GM18861 (cell line): Measurements from ENCODE around the gene TSPAN31.

ENCODE experiments used
- ATAC-seq: cut with Tn5 transposase; IDR thresholded peaks from one replicate; pipeline ENCODE4 v1.9.1; 2021; ENCODE audit not compliant: unreplicated experiment

TSPAN31 gene

DNA sequence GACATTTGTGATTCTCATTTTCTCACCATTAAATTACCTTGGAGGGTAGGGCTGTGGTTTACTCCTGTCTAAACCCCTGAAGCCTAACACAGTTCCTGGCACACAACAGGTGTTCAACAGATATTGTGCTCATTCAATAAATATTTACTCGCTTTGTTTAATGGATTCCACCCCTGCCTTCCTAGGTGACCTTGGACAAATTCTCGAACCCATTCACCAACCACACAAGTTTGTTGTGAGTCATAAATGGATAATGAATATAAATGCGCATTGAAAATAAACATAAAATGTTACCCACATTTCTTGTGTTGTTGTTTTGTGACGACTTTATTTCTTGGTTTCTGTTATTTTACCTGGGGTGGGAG lies 37.4 kb downstream of the TSPAN31 start:
- no peak for ATAC-seq

DNA sequence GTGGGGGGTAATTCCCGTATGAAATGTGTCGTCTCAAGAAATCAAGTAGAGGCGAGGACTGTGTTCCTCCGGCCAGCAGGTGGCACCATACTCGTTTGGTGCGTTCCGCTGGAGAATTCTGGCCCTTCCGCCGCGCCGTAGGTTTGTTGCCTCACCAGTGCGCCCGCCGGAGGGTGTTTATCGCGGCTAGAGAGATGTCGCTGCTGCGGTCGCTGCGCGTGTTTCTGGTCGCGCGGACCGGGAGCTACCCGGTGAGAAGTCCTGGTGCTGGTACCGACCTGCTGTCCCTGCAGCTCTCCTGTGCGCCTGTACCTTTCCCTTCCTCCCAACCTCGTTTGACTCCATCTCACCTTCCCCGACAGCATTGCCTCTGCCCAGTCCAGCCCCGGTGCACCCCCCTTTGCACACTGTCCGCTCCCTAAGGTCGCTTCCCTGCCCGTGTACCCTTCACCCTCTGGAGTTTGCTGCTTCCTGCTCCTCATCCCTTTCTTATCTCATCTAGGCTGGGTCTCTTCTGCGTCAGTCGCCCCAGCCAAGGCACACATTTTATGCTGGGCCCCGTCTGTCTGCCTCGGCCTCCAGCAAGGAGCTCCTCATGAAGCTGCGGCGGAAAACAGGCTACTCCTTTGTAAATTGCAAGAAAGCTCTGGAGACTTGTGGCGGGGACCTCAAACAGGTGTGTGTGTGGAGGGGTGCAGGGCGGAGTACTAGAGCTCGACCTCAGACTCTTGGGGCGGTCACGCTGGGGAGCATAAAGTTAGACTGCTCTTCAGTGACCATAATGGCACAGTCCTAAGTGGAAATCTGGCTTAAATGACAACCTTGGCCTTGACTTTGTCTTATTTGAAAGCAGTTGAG lies 38.0 kb downstream of the TSPAN31 start, which contains the start of gene TSFM:
Gene TSFM (plus strand): TSS at position 180 of the 858 bp plus-strand sequence. CDS start 15 bp downstream, at position 195.
- peak; percentile 78 for ATAC-seq

DNA sequence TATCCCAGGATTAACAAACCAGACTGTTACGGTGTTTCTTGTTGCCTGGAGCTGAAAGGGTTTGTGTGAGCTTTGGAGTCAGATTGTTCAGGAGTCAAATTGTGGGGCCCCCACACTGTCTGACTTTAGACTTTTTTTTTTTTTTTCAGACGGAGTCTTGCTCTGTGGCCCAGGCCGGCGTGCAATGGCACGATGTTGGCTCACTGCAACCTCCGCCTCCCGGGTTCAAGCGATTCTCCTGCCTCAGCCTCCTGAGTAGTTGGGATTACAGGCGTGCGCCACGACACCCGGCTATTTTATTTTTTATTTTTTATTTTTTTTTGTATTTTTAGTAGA lies 38.6 kb downstream of the TSPAN31 start:
- ATAC-seq, result no peak

DNA sequence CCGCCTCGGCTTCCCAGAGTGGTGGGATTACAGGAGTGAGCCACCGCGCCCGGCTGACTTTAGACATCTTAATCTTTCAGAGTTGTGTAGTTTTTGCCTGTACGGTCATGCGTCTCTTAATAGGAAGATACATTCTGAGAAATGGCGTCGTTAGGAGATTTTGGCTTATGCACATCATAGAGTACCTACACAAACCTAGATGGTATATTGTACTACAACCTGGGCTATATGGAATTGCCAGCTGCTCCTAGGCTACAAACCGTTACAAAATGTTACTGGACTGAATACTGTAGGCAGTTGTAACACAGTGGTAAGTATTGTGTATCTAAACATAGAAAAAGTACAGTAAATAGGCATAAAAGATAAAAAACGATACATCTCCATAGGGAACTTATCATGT lies 39.0 kb downstream of the TSPAN31 start:
- no peak for ATAC-seq

DNA sequence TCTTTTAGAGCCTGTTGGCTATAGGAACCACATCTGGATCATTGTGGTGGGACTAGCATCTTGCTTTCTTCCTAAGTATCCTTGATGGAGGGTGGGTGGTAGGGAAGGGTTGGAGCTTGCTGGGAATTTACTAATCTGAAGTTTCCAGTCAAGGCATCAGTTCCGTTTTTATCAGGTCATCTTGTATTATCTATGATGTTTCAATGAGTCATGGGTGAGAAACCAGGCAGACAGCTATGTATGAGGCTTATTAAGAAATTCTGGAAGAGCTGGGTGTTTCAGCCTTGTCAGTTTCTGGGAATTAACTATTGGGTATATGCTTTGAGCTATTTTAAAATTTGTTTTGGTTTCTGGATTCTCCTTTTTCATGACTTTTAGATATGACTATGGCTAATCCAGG lies 49.1 kb downstream of the TSPAN31 start:
- no peak for ATAC-seq

DNA sequence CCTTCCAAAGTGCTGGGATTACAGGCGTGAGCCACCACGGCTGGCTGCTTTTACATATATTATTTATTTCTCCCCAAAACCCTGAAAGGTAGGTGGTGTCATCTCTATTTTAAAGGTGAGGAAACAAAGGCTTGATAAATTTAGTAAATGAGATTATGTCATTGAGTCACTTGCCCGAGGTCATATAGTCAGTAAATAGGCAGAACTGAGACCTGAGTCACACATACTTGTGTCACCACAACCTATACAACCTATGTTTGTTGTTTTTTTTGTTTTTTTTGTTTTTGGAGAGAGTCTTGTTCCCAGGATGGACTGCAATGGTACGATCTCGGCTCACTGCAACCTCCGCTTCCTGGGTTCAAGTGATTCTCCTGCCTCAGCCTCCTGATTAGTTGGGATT lies 50.5 kb downstream of the TSPAN31 start:
- no peak for ATAC-seq

DNA sequence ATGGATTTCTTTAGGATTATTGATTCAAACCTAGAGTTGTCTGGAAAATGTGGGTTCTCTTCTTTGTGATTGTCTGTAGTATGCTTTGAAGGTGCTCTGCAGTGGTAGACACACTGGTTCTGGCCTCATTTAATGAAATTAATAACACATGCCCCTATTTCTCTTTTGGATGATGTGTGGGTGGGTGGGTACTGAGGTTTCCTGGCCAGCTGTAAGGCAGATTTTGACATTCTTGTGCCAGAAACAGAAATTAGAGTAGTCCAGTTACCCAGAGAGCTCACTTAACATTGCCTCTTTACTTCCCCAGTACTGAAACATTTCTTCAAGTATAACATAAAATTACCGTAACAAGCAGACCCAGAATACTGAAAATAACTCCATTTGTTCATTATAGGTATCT lies 52.2 kb downstream of the TSPAN31 start:
- no peak for ATAC-seq

DNA sequence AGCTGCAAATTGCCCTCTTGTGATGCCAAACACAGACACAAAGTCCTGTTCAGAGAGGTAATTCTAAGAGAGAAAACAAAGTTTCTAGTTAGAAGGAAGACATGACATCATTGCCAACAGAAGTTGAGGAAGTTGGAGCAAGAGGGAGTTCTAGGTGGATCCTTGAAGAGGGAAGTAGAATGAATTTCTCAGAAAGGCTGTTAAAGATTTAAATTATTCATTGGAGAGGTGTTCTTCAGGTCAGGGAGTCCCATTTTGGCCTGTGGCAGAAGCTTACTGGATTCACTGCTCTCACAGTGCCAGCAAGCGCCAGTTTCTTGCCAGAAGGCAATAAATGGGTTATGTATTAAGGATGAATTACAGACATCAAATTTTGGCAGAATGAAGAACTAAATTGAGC lies 53.1 kb downstream of the TSPAN31 start:
- ATAC-seq, result no peak
